ENCODE results near the gene RBFOX2.

DNA sequence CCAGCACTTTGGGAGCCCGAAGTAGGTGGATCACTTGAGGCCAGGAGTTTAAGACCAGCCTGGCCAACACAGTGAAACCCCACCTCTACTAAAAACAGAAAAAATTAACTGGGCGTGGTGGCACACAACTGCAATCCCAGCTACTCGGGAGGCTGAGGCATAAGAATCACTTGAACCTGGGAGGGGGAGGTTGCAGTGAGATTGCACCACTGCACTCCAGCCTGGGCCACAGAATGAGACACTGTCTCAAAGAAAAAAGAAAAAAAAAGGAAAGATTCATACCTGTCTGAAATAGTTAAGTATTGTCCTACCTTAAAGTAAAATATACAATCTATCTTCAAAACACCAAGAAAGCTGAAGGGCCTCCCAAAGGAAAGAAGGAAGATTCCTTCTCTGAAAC lies 20.1 kb downstream of the RBFOX2 start:
- TF ChIP-seq, protein P1, sequence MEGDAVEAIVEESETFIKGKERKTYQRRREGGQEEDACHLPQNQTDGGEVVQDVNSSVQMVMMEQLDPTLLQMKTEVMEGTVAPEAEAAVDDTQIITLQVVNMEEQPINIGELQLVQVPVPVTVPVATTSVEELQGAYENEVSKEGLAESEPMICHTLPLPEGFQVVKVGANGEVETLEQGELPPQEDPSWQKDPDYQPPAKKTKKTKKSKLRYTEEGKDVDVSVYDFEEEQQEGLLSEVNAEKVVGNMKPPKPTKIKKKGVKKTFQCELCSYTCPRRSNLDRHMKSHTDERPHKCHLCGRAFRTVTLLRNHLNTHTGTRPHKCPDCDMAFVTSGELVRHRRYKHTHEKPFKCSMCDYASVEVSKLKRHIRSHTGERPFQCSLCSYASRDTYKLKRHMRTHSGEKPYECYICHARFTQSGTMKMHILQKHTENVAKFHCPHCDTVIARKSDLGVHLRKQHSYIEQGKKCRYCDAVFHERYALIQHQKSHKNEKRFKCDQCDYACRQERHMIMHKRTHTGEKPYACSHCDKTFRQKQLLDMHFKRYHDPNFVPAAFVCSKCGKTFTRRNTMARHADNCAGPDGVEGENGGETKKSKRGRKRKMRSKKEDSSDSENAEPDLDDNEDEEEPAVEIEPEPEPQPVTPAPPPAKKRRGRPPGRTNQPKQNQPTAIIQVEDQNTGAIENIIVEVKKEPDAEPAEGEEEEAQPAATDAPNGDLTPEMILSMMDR (conservative IDR thresholded peaks at IDR 0.05; ENCODE audit: low read depth in 2 of 2) = no peak
- no peak for TF ChIP-seq EZH2 (IDR thresholded peaks at IDR 0.05; ENCODE audit: low read depth, unreplicated experiment)
- no peak for TF ChIP-seq NANOG (IDR thresholded peaks at IDR 0.05; ENCODE audit: borderline replicate concordance)
- no peak for TF ChIP-seq POLR2AphosphoS5 (IDR thresholded peaks at IDR 0.05; ENCODE audit: low read depth)
- no peak for TF ChIP-seq EZH2phosphoT487 (IDR thresholded peaks at IDR 0.05; ENCODE audit: unreplicated experiment)
- TF ChIP-seq ZNF114 (CRISPR knock-in tag; IDR thresholded peaks at IDR 0.05) = no peak
- no peak for TF ChIP-seq JUNB (IDR thresholded peaks at IDR 0.05; ENCODE audit: unreplicated experiment)
- TF ChIP-seq, protein P2, sequence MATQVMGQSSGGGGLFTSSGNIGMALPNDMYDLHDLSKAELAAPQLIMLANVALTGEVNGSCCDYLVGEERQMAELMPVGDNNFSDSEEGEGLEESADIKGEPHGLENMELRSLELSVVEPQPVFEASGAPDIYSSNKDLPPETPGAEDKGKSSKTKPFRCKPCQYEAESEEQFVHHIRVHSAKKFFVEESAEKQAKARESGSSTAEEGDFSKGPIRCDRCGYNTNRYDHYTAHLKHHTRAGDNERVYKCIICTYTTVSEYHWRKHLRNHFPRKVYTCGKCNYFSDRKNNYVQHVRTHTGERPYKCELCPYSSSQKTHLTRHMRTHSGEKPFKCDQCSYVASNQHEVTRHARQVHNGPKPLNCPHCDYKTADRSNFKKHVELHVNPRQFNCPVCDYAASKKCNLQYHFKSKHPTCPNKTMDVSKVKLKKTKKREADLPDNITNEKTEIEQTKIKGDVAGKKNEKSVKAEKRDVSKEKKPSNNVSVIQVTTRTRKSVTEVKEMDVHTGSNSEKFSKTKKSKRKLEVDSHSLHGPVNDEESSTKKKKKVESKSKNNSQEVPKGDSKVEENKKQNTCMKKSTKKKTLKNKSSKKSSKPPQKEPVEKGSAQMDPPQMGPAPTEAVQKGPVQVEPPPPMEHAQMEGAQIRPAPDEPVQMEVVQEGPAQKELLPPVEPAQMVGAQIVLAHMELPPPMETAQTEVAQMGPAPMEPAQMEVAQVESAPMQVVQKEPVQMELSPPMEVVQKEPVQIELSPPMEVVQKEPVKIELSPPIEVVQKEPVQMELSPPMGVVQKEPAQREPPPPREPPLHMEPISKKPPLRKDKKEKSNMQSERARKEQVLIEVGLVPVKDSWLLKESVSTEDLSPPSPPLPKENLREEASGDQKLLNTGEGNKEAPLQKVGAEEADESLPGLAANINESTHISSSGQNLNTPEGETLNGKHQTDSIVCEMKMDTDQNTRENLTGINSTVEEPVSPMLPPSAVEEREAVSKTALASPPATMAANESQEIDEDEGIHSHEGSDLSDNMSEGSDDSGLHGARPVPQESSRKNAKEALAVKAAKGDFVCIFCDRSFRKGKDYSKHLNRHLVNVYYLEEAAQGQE (IDR thresholded peaks at IDR 0.05; ENCODE audit: unreplicated experiment) = no peak
- no peak for TF ChIP-seq ZNF331 (CRISPR knock-in tag; IDR thresholded peaks at IDR 0.05; ENCODE audit: low read depth)
- TF ChIP-seq, protein P3, sequence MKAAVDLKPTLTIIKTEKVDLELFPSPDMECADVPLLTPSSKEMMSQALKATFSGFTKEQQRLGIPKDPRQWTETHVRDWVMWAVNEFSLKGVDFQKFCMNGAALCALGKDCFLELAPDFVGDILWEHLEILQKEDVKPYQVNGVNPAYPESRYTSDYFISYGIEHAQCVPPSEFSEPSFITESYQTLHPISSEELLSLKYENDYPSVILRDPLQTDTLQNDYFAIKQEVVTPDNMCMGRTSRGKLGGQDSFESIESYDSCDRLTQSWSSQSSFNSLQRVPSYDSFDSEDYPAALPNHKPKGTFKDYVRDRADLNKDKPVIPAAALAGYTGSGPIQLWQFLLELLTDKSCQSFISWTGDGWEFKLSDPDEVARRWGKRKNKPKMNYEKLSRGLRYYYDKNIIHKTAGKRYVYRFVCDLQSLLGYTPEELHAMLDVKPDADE (IDR thresholded peaks at IDR 0.05) = no peak
- no peak for TF ChIP-seq CREB1 (CRISPR knock-in tag; IDR thresholded peaks at IDR 0.05; ENCODE audit: low read depth)
- TF ChIP-seq ZNF462 (CRISPR knock-in tag; IDR thresholded peaks at IDR 0.05) = no peak

Data from GM23338 (cell line).